ENCODE data around the gene ZFP36L2. TPM values are rescaled to one million over a fixed set of nuclear protein-coding genes. Genes with fewer than 3 reads are reported as not detected.
A peak's percentile ranks its signal among the peaks of the same experiment; 100 is the strongest.

ZFP36L2 gene
- total RNA-seq, 1 donor from 2014 or later: 55.0 TPM

- intact Hi-C loops (cut with micrococcal nuclease): no loop called here
- ATAC-seq: no peak
- no peak for DNase-seq
These were observed 27.9 kb upstream of the ZFP36L2 start for GRCh38 chr2:43254331-43254730.

- ATAC-seq: peak; percentile 83
- DNase-seq: no peak
- intact Hi-C loops (cut with micrococcal nuclease): no loop called here
These were observed 24.8 kb upstream of the ZFP36L2 start for GRCh38 chr2:43251171-43251731.

GRCh38 chr2:43250015-43250414 lies 23.6 kb upstream of the ZFP36L2 start:
- intact Hi-C loops (cut with micrococcal nuclease): no loop called here
- no peak for ATAC-seq
- DNase-seq: no peak

GRCh38 chr2:43248621-43249020 lies 22.2 kb upstream of the ZFP36L2 start:
- DNase-seq (no peak), ATAC-seq (no peak)
- intact Hi-C loops (cut with micrococcal nuclease): no loop called here

GRCh38 chr2:43246641-43247040 lies 20.2 kb upstream of the ZFP36L2 start:
- intact Hi-C loops (cut with micrococcal nuclease): no loop called here
- ATAC-seq (no peak), DNase-seq (no peak)

GRCh38 chr2:43241558-43241957 lies 15.2 kb upstream of the ZFP36L2 start:
- intact Hi-C loops (cut with micrococcal nuclease): no loop called here
- DNase-seq (no peak), ATAC-seq (no peak)

GRCh38 chr2:43240766-43241150 lies 14.4 kb upstream of the ZFP36L2 start:
- intact Hi-C loops (cut with micrococcal nuclease): no loop called here
- ATAC-seq: peak; percentile 38
- DNase-seq: no peak

- no peak for DNase-seq
- ATAC-seq: peak; percentile 20
- intact Hi-C loops (cut with micrococcal nuclease): no loop called here
These were observed 13.8 kb upstream of the ZFP36L2 start for GRCh38 chr2:43239981-43240765.

GRCh38 chr2:43238813-43239212 lies 12.4 kb upstream of the ZFP36L2 start:
- ATAC-seq (no peak), DNase-seq (no peak)
- intact Hi-C loops (cut with micrococcal nuclease): no loop called here

- intact Hi-C loops (cut with micrococcal nuclease): no loop called here
- DNase-seq (no peak), ATAC-seq (no peak)
These were observed 11.8 kb upstream of the ZFP36L2 start for GRCh38 chr2:43238176-43238575.

- DNase-seq: no peak
- peak; percentile 12 for ATAC-seq
- intact Hi-C loops (cut with micrococcal nuclease): no loop called here
These were observed 7.1 kb upstream of the ZFP36L2 start for GRCh38 chr2:43233218-43234212.

- intact Hi-C loops (cut with micrococcal nuclease): loop anchor here (2.0 kb wide), 1 partner anchor 254 kb away; no protein-coding TSS in a partner anchor
- DNase-seq (no peak), ATAC-seq (no peak)
These were observed 4.8 kb upstream of the ZFP36L2 start for GRCh38 chr2:43230951-43231827.

GRCh38 chr2:43230351-43230885 lies 4.0 kb upstream of the ZFP36L2 start:
- ATAC-seq (no peak), DNase-seq (no peak)
- intact Hi-C loops (cut with micrococcal nuclease): loop anchor here (2.0 kb wide), 1 partner anchor 254 kb away; no protein-coding TSS in a partner anchor

- ATAC-seq: no peak
- intact Hi-C loops (cut with micrococcal nuclease): loop anchor here (10.0 kb wide), 4 partner anchors 94 to 374 kb away; no protein-coding TSS in a partner anchor
- DNase-seq: no peak
These were observed 2.6 kb upstream of the ZFP36L2 start for GRCh38 chr2:43228756-43229659.

- intact Hi-C loops (cut with micrococcal nuclease): loop anchor here (10.0 kb wide), 4 partner anchors 94 to 374 kb away; no protein-coding TSS in a partner anchor
- DNase-seq (no peak), ATAC-seq (no peak)
These were observed 1.9 kb upstream of the ZFP36L2 start for GRCh38 chr2:43228321-43228751.

GRCh38 chr2:43227830-43228281 lies 1.4 kb upstream of the ZFP36L2 start:
- DNase-seq: no peak
- intact Hi-C loops (cut with micrococcal nuclease): loop anchor here (10.0 kb wide), 4 partner anchors 93 to 373 kb away; no protein-coding TSS in a partner anchor
- no peak for ATAC-seq
